Measurements from ENCODE around the gene AP5Z1.

GRCh38 chr7:4751398-4751947, 23.9 kb upstream of the AP5Z1 start:
- TF ChIP-seq CTCF (IDR thresholded peaks at IDR 0.05; ENCODE audit: low read depth, low read length) (no peak), MAX (IDR thresholded peaks at IDR 0.05; ENCODE audit: low read depth, low read length) (no peak), POLR2A (IDR thresholded peaks at IDR 0.05; ENCODE audit: extremely low read depth, insufficient read length) (no peak), MYC (IDR thresholded peaks at IDR 0.05; ENCODE audit: low read depth, low read length) (no peak)

All from NB4 (cell line).